Breast epithelium (tissue), 4 donors: ENCODE results near the gene TRPM3. TPM values are rescaled to one million over a fixed set of nuclear protein-coding genes. Genes with fewer than 3 reads are reported as not detected.
A peak's percentile ranks its signal among the peaks of the same experiment; 100 is the strongest.

Experiments used
- DNase-seq, 2 donors: peaks; one replicate each; pipeline ENCODE4 v3.0.0-alpha.2; 2019; ENCODE audit warnings: low spot score in 2 of 2
- H3K27ac ChIP-seq, 2 donors: fragments of 200-600 bp; sonication (generic) in 1 of 2; one replicate each; pipeline ENCODE4 v1.5.1; 2016 to 2019; ENCODE audit warnings: mild to moderate bottlenecking in 1 of 2
- H3K27me3 ChIP-seq, 2 donors: fragments of 200-600 bp; sonication (generic) in 1 of 2; one replicate each; pipeline versions ENCODE4 v1.5.1 to v1.6.0; 2017 to 2019; ENCODE audit warnings: control low read depth in 1 of 2, mild to moderate bottlenecking in 1 of 2
- H3K36me3 ChIP-seq: fragments of 200-600 bp; one replicate; pipeline ENCODE4 v1.5.1; 2019
- H3K4me1 ChIP-seq, 2 donors: fragments of 200-600 bp; sonication (generic); one replicate each; pipeline ENCODE4 v1.5.1; 2016 to 2019; ENCODE audit warnings: control low read depth in 1 of 2
- H3K4me3 ChIP-seq, 3 donors: fragments of 200-600 bp; sonication (generic); 1 replicate in 2 of 3; 2 replicates in 1 of 3; pipeline ENCODE4 v1.5.1; 2016 to 2019; ENCODE audit warnings: mild to moderate bottlenecking in 3 of 3, moderate library complexity in 2 of 3
- H3K9me3 ChIP-seq, 2 donors: fragments of 200-600 bp; sonication (generic) in 1 of 2; one replicate each; pipeline ENCODE4 v1.5.1; 2016 to 2019; ENCODE audit warnings: control low read depth in 1 of 2
- CTCF ChIP-seq, 3 donors: fragments of 450-650 bp; IDR thresholded peaks; one replicate each; pipeline ENCODE4 v1.5.1; 2016 to 2017; ENCODE audit warnings: antibody characterized with exemption in 3 of 3, mild to moderate bottlenecking in 3 of 3, moderate library complexity in 3 of 3
- POLR2A ChIP-seq: fragments of 450-650 bp; IDR thresholded peaks from one replicate; pipeline ENCODE4 v1.6.1; 2016; ENCODE audit warnings: antibody characterized with exemption, mild to moderate bottlenecking, moderate library complexity
- POLR2AphosphoS5 ChIP-seq, 3 donors: sonication (generic); formaldehyde crosslinking; IDR thresholded peaks; one replicate each; pipeline ENCODE4 v1.6.1; 2017; ENCODE audit warnings: antibody characterized with exemption in 3 of 3
- intact Hi-C: fragments of 100-400 bp; cut with DNase I; formaldehyde crosslinking; loops from one replicate; pipeline ENCODE4 v1.15.1; 2023; ENCODE audit warnings: low total_unique reads
- total RNA-seq, 3 donors: library from RNA; depleted of rRNA; stranded (reverse); fragments of >200 nt; gene quantifications; one replicate each; pipeline ENCODE4 v1.1.0, GENCODE V29; 2016

Gene TRPM3
- total RNA-seq, 3 donors from 2014 or later = 0.33 to 0.88 (median 0.64) TPM

- Histone ChIP-seq H3K9me3 (no peaks in the 10 kb centered on the region), H3K4me3 (no peak overlapping the region), H3K27me3 (no peaks in the 10 kb centered on the region), H3K36me3 (no peaks in the 10 kb centered on the region), H3K27ac (no peak overlapping the region), H3K4me1 (no peaks in the 10 kb centered on the region)
- no peak for DNase-seq
- intact Hi-C loops = no loop called here
- TF ChIP-seq CTCF (IDR thresholded peaks at IDR 0.05) = no peak
- no peak for TF ChIP-seq POLR2A
- TF ChIP-seq POLR2AphosphoS5 (IDR thresholded peaks at IDR 0.05) = no peak
Measured at GRCh38 chr9:70813141-70813540, 308.3 kb downstream of the TRPM3 start.

- no peaks in the 10 kb centered on the region for H3K27me3 ChIP-seq
- no peaks in the 10 kb centered on the region for H3K9me3 ChIP-seq
- no peaks in the 10 kb centered on the region for H3K4me1 ChIP-seq
- H3K4me3 ChIP-seq = no peak overlapping the region
- intact Hi-C loops = no loop called here
- DNase-seq = no peak
- no peak overlapping the region for H3K27ac ChIP-seq
- no peaks in the 10 kb centered on the region for H3K36me3 ChIP-seq
- no peak for TF ChIP-seq POLR2AphosphoS5 (IDR thresholded peaks at IDR 0.05)
- TF ChIP-seq CTCF (IDR thresholded peaks at IDR 0.05) = no peak
- TF ChIP-seq POLR2A = no peak
Measured at GRCh38 chr9:70811638-70812037, 309.8 kb downstream of the TRPM3 start.

- no peaks in the 10 kb centered on the region for H3K36me3 ChIP-seq
- H3K4me3 ChIP-seq = no peak overlapping the region
- TF ChIP-seq POLR2A (no peak), POLR2AphosphoS5 (IDR thresholded peaks at IDR 0.05) (no peak), CTCF (IDR thresholded peaks at IDR 0.05) (no peak)
- no peak for DNase-seq
- no peaks in the 10 kb centered on the region for H3K9me3 ChIP-seq
- intact Hi-C loops = no loop called here
- no peaks in the 10 kb centered on the region for H3K4me1 ChIP-seq
- no peak overlapping the region for H3K27ac ChIP-seq
- no peaks in the 10 kb centered on the region for H3K27me3 ChIP-seq
Measured at GRCh38 chr9:70806875-70807274, 314.5 kb downstream of the TRPM3 start.

- peak in 1 of 2 donors; percentile 24 for DNase-seq
Measured at GRCh38 chr9:70805949-70806348, 315.5 kb downstream of the TRPM3 start.

More at GRCh38 chr9:70805949-70806348, 315.5 kb downstream of the TRPM3 start:
- TF ChIP-seq POLR2A = no peak
- no peak for TF ChIP-seq POLR2AphosphoS5 (IDR thresholded peaks at IDR 0.05)
- no peak for TF ChIP-seq CTCF (IDR thresholded peaks at IDR 0.05)
- no peak overlapping the region for H3K4me3 ChIP-seq
- H3K36me3 ChIP-seq = no peaks in the 10 kb centered on the region
- no peaks in the 10 kb centered on the region for H3K9me3 ChIP-seq
- no peaks in the 10 kb centered on the region for H3K4me1 ChIP-seq
- no peak overlapping the region for H3K27ac ChIP-seq
- no peaks in the 10 kb centered on the region for H3K27me3 ChIP-seq
- intact Hi-C loops = no loop called here
